Gastrocnemius medialis (tissue), 4 donors: Measurements from ENCODE around the gene TMEM117.

ENCODE experiments used
- POLR2A ChIP-seq, 2 donors: fragments of 450-650 bp; IDR thresholded peaks; one replicate each; pipeline ENCODE4 v1.6.1; 2017; ENCODE audit warnings: antibody characterized with exemption in 2 of 2, mild to moderate bottlenecking in 2 of 2, moderate library complexity in 2 of 2
- TF ChIP-seq, protein P1 (sequence below), 5 experiments: fragments of 450-650 bp in 3 of 5; fragments of 200-600 bp in 2 of 5; sonication (generic) in 2 of 5; IDR thresholded peaks in 4 of 5; conservative IDR thresholded peaks in 1 of 5; 1 replicate in 4 of 5; 2 replicates in 1 of 5; pipeline ENCODE4 v1.5.1; 2016 to 2019; ENCODE audit warnings: antibody characterized with exemption in 5 of 5, mild to moderate bottlenecking in 3 of 5, moderate library complexity in 3 of 5

DNA sequence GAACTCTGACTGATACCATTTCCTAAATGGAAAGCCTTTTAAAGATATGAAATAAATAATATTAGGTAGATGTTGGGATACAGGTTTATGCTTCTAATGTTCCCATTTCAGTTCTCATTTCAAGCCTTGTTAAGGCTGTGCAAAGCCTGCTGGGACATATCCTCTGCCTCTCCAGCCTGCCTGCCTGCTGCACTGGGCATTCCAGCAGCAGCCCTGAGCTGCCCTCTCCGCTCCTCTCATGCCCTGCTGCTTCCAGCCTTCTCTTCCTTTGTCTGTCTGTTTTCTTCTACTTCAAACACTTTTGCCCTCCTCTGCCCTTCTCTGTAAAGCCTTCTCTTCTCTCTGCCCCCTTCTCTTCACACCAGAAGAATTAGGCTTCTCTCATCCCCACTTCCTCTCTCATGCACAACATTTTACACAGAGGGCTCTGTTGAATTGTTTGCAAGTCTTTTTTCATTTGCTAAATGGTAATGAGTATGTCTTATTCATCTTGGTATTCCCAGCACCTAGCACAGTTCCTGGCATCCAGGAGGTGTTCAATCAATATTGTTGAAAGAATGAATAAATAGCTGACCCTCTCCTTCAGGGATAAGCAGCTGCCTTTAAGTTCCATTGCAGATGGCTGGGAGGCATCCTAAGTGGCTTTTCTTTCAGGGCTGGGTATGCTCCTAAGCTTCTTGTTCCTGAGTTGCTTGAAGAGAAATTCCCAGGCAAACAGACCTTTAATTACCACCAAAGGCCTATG lies 292.3 kb downstream of the TMEM117 start:
- TF ChIP-seq, protein P1, sequence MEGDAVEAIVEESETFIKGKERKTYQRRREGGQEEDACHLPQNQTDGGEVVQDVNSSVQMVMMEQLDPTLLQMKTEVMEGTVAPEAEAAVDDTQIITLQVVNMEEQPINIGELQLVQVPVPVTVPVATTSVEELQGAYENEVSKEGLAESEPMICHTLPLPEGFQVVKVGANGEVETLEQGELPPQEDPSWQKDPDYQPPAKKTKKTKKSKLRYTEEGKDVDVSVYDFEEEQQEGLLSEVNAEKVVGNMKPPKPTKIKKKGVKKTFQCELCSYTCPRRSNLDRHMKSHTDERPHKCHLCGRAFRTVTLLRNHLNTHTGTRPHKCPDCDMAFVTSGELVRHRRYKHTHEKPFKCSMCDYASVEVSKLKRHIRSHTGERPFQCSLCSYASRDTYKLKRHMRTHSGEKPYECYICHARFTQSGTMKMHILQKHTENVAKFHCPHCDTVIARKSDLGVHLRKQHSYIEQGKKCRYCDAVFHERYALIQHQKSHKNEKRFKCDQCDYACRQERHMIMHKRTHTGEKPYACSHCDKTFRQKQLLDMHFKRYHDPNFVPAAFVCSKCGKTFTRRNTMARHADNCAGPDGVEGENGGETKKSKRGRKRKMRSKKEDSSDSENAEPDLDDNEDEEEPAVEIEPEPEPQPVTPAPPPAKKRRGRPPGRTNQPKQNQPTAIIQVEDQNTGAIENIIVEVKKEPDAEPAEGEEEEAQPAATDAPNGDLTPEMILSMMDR (IDR thresholded peaks at IDR 0.05 in 4 of 5, conservative IDR thresholded peaks at IDR 0.05 in 1 of 5) = no peak
- TF ChIP-seq POLR2A (IDR thresholded peaks at IDR 0.05) = no peak
